Tibial nerve (tissue), 3 donors: ENCODE results near the gene ZGLP1.

Source experiments
- POLR2A ChIP-seq, 2 donors: fragments of 450-650 bp; IDR thresholded peaks; one replicate each; pipeline ENCODE4 v1.6.1; 2017; ENCODE audit warnings: antibody characterized with exemption in 2 of 2, mild to moderate bottlenecking in 2 of 2, moderate library complexity in 2 of 2
- TF ChIP-seq, protein P1 (sequence below), 5 experiments: fragments of 200-600 bp in 3 of 5; fragments of 450-650 bp in 2 of 5; sonication (generic) in 3 of 5; IDR thresholded peaks; one replicate each; pipeline ENCODE4 v1.5.1; 2016 to 2019; ENCODE audit warnings: antibody characterized with exemption in 5 of 5, mild to moderate bottlenecking in 3 of 5, moderate library complexity in 2 of 5

DNA sequence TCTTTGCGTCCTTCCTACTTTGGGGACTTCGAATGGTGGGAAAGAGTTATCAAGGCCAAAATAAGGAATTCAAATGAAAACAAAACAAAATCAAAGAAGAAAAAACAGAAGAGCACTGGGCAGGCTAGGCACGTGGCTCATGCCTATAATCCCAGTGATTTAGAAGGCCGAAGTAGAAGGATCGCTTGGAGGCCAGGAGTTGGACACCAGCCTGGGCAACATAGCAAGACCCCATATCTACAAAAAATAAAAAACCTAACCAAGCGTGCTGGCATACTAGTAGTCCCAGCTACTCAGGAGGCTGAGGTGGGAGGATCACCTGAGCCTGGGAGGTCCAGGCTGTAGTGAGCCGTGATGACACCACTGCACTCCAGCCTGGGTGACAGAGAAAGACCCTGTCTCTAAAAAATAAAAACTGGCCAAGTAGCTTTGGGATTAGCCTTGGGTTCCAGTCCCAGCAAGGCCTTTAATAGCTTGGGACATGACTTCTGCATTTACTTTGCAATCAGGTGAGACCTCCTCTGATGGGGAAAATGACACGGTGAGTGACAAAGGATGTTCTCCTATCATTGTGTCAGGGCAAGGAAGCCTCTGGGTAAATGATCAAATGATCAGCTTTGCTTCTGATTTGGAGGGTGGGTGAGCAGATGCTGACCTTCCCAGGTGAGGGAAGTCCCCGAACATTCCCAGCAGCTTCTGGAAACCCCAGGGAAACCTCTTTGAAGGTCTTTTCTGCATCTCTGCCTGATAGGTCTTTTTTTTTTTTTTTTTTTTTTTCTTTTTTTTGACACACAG, 31.6 kb downstream of the ZGLP1 start:
- TF ChIP-seq, protein P1, sequence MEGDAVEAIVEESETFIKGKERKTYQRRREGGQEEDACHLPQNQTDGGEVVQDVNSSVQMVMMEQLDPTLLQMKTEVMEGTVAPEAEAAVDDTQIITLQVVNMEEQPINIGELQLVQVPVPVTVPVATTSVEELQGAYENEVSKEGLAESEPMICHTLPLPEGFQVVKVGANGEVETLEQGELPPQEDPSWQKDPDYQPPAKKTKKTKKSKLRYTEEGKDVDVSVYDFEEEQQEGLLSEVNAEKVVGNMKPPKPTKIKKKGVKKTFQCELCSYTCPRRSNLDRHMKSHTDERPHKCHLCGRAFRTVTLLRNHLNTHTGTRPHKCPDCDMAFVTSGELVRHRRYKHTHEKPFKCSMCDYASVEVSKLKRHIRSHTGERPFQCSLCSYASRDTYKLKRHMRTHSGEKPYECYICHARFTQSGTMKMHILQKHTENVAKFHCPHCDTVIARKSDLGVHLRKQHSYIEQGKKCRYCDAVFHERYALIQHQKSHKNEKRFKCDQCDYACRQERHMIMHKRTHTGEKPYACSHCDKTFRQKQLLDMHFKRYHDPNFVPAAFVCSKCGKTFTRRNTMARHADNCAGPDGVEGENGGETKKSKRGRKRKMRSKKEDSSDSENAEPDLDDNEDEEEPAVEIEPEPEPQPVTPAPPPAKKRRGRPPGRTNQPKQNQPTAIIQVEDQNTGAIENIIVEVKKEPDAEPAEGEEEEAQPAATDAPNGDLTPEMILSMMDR (IDR thresholded peaks at IDR 0.05) = no peak
- no peak for TF ChIP-seq POLR2A (IDR thresholded peaks at IDR 0.05)
